MG63 (cell line): ENCODE data around the gene SGCE. TPM values are rescaled to one million over a fixed set of nuclear protein-coding genes. Genes with fewer than 3 reads are reported as not detected.
A peak's percentile ranks its signal among the peaks of the same experiment; 100 is the strongest.

Source experiments
- DNase-seq: peaks from one replicate; pipeline ENCODE4 v3.0.0-alpha.2; 2020
- H3K27me3 ChIP-seq: fragments of 250-450 bp; sonication (Bioruptor Pico); 2 replicates; pipeline ENCODE4 v1.5.1; 2020; ENCODE audit warnings: mild to moderate bottlenecking, moderate library complexity
- H3K36me3 ChIP-seq: fragments of 250-450 bp; sonication (Bioruptor Pico); 2 replicates; pipeline ENCODE4 v1.5.1; 2020; ENCODE audit warnings: mild to moderate bottlenecking, moderate library complexity
- H3K4me3 ChIP-seq: fragments of 250-450 bp; sonication (Bioruptor Pico); 2 replicates; pipeline ENCODE4 v1.5.1; 2020; ENCODE audit warnings: mild to moderate bottlenecking, moderate library complexity
- H3K9me3 ChIP-seq: fragments of 250-450 bp; sonication (Bioruptor Pico); 2 replicates; pipeline ENCODE4 v1.5.1; 2020; ENCODE audit warnings: mild to moderate bottlenecking, moderate library complexity
- total RNA-seq: library from RNA; depleted of rRNA; stranded (reverse); fragments of >200 nt; shearing (Covaris generic); gene quantifications from 2 replicates; pipeline ENCODE4 v1.2.3, GENCODE V29; 2014; ENCODE audit warnings: low replicate concordance

SGCE gene
- total RNA-seq, 1 experiment from 2014 or later, result 16.8 TPM

- no peak for DNase-seq
- H3K4me3 ChIP-seq, result no peak overlapping the region
- H3K9me3 ChIP-seq, result no peaks in the 10 kb centered on the region
- H3K27me3 ChIP-seq, result no peaks in the 10 kb centered on the region
- H3K36me3 ChIP-seq, result no peaks in the 10 kb centered on the region
Measured at GRCh38 chr7:94609561-94609960, 46.4 kb downstream of the SGCE start.

- no peaks in the 10 kb centered on the region for H3K9me3 ChIP-seq
- no peak for DNase-seq
- H3K4me3 ChIP-seq, result no peak overlapping the region
- H3K27me3 ChIP-seq, result no peaks in the 10 kb centered on the region
- H3K36me3 ChIP-seq, result no peaks in the 10 kb centered on the region
Measured at GRCh38 chr7:94605031-94605430, 50.9 kb downstream of the SGCE start.

- no peaks in the 10 kb centered on the region for H3K9me3 ChIP-seq
- H3K27me3 ChIP-seq, result no peaks in the 10 kb centered on the region
- H3K4me3 ChIP-seq, result no peak overlapping the region
- no peak for DNase-seq
- H3K36me3 ChIP-seq, result no peaks in the 10 kb centered on the region
Measured at GRCh38 chr7:94602181-94602580, 53.8 kb downstream of the SGCE start.

GRCh38 chr7:94600267-94600666, 55.7 kb downstream of the SGCE start:
- H3K36me3 ChIP-seq, result no peaks in the 10 kb centered on the region
- H3K27me3 ChIP-seq, result no peaks in the 10 kb centered on the region
- no peaks in the 10 kb centered on the region for H3K9me3 ChIP-seq
- H3K4me3 ChIP-seq, result no peak overlapping the region
- no peak for DNase-seq

- no peak for DNase-seq
- Histone ChIP-seq H3K9me3 (no peaks in the 10 kb centered on the region), H3K36me3 (no peaks in the 10 kb centered on the region), H3K4me3 (no peak overlapping the region), H3K27me3 (no peaks in the 10 kb centered on the region)
Measured at GRCh38 chr7:94595717-94596116, 60.2 kb downstream of the SGCE start.

GRCh38 chr7:94594882-94595281, 61.1 kb downstream of the SGCE start:
- no peak for DNase-seq
- Histone ChIP-seq H3K36me3 (no peaks in the 10 kb centered on the region), H3K9me3 (no peaks in the 10 kb centered on the region), H3K4me3 (no peak overlapping the region), H3K27me3 (no peaks in the 10 kb centered on the region)

- no peak for DNase-seq
Measured at GRCh38 chr7:94591176-94591575, 64.8 kb downstream of the SGCE start.

GRCh38 chr7:94590526-94591162, 65.3 kb downstream of the SGCE start:
- Histone ChIP-seq H3K27me3 (no peaks in the 10 kb centered on the region), H3K9me3 (no peaks in the 10 kb centered on the region), H3K4me3 (no peak overlapping the region), H3K36me3 (no peaks in the 10 kb centered on the region)
- DNase-seq, result no peak

More at GRCh38 chr7:94591176-94591575, 64.8 kb downstream of the SGCE start:
- H3K9me3 ChIP-seq, result no peaks in the 10 kb centered on the region
- no peak overlapping the region for H3K4me3 ChIP-seq
- no peaks in the 10 kb centered on the region for H3K27me3 ChIP-seq
- H3K36me3 ChIP-seq, result no peaks in the 10 kb centered on the region

- H3K27me3 ChIP-seq, result no peaks in the 10 kb centered on the region
Measured at GRCh38 chr7:94588075-94588474, 67.9 kb downstream of the SGCE start.

GRCh38 chr7:94584113-94584512, 71.8 kb downstream of the SGCE start:
- H3K4me3 ChIP-seq, result no peak overlapping the region
- no peaks in the 10 kb centered on the region for H3K36me3 ChIP-seq
- DNase-seq, result no peak
- H3K9me3 ChIP-seq, result no peaks in the 10 kb centered on the region
- no peaks in the 10 kb centered on the region for H3K27me3 ChIP-seq

More at GRCh38 chr7:94588075-94588474, 67.9 kb downstream of the SGCE start:
- Histone ChIP-seq H3K4me3 (no peak overlapping the region), H3K36me3 (no peaks in the 10 kb centered on the region), H3K9me3 (no peaks in the 10 kb centered on the region)
- no peak for DNase-seq

- Histone ChIP-seq H3K4me3 (no peak overlapping the region), H3K27me3 (no peaks in the 10 kb centered on the region), H3K36me3 (no peaks in the 10 kb centered on the region), H3K9me3 (no peaks in the 10 kb centered on the region)
- DNase-seq, result no peak
Measured at GRCh38 chr7:94580601-94581000, 75.3 kb downstream of the SGCE start.

- no peak for DNase-seq
- H3K36me3 ChIP-seq, result no peaks in the 10 kb centered on the region
- no peak overlapping the region for H3K4me3 ChIP-seq
- H3K27me3 ChIP-seq, result no peaks in the 10 kb centered on the region
- no peaks in the 10 kb centered on the region for H3K9me3 ChIP-seq
Measured at GRCh38 chr7:94579470-94579869, 76.5 kb downstream of the SGCE start.

- H3K36me3 ChIP-seq, result no peaks in the 10 kb centered on the region
- H3K27me3 ChIP-seq, result no peaks in the 10 kb centered on the region
- no peaks in the 10 kb centered on the region for H3K9me3 ChIP-seq
- peak; percentile 2 for DNase-seq
- no peak overlapping the region for H3K4me3 ChIP-seq
Measured at GRCh38 chr7:94578614-94579013, 77.3 kb downstream of the SGCE start.

- no peak for DNase-seq
- H3K9me3 ChIP-seq, result no peaks in the 10 kb centered on the region
- no peaks in the 10 kb centered on the region for H3K36me3 ChIP-seq
- no peaks in the 10 kb centered on the region for H3K27me3 ChIP-seq
- no peak overlapping the region for H3K4me3 ChIP-seq
Measured at GRCh38 chr7:94577357-94577756, 78.6 kb downstream of the SGCE start.

GRCh38 chr7:94576316-94576715, 79.6 kb downstream of the SGCE start:
- H3K36me3 ChIP-seq, result no peaks in the 10 kb centered on the region
- H3K9me3 ChIP-seq, result no peaks in the 10 kb centered on the region
- H3K4me3 ChIP-seq, result no peak overlapping the region
- no peaks in the 10 kb centered on the region for H3K27me3 ChIP-seq
- no peak for DNase-seq

GRCh38 chr7:94575646-94576045, 80.3 kb downstream of the SGCE start:
- H3K9me3 ChIP-seq, result no peaks in the 10 kb centered on the region
- H3K4me3 ChIP-seq, result no peak overlapping the region
- DNase-seq, result no peak
- no peaks in the 10 kb centered on the region for H3K27me3 ChIP-seq
- no peaks in the 10 kb centered on the region for H3K36me3 ChIP-seq

- no peak overlapping the region for H3K4me3 ChIP-seq
- H3K27me3 ChIP-seq, result no peaks in the 10 kb centered on the region
- no peaks in the 10 kb centered on the region for H3K9me3 ChIP-seq
- no peaks in the 10 kb centered on the region for H3K36me3 ChIP-seq
- no peak for DNase-seq
Measured at GRCh38 chr7:94571816-94572215, 84.1 kb downstream of the SGCE start.

- no peak for DNase-seq
- Histone ChIP-seq H3K36me3 (no peaks in the 10 kb centered on the region), H3K4me3 (no peak overlapping the region), H3K27me3 (no peaks in the 10 kb centered on the region), H3K9me3 (no peaks in the 10 kb centered on the region)
Measured at GRCh38 chr7:94567396-94567795, 88.5 kb downstream of the SGCE start.
